Endothelial cell of umbilical vein (primary cell): Measurements from ENCODE around the gene RAP1GAP2. TPM values are rescaled to one million over a fixed set of nuclear protein-coding genes. Genes with fewer than 3 reads are reported as not detected.

Source experiments
- BruUV-seq: library from RNA; stranded (reverse); fragments of 400-500 nt; replicated peaks from 2 replicates; lab custom pipeline; 2021; lab: Mats Ljungman, UMichigan
- CTCF ChIA-PET: fragments of 300-600, 350-600 bp; sonication (Branson Sonifier 250); formaldehyde crosslinking; loops from one replicate; lab custom pipeline; 2021; ENCODE audit warnings: antibody characterized with exemption, inconsistent platforms; lab: Charles Lee
- POLR2A ChIA-PET: fragments of 300-600, 350-600 bp; sonication (Branson Sonifier 250); formaldehyde crosslinking; loops from one replicate; lab custom pipeline; 2021; ENCODE audit warnings: antibody characterized with exemption, inconsistent platforms; lab: Charles Lee
- DNase-seq: peaks from one replicate; pipeline ENCODE4 v3.0.0-alpha.2; 2011; ENCODE audit warnings: low read depth, low spot score
- FAIRE-seq: peaks from 2 replicates; lab custom pipeline; 2011; peaks lifted over from hg19 to GRCh38; lab: Jason Lieb, UNC
- H2AFZ ChIP-seq: 2 replicates; pipeline ENCODE4 v1.6.0; 2012; ENCODE audit warnings: low read depth, low read length, control low read depth, inconsistent platforms
- H3K27ac ChIP-seq: 2 replicates; pipeline ENCODE4 v1.5.1; 2011; ENCODE audit warnings: low read depth, mild to moderate bottlenecking, control low read depth, low read length, moderate library complexity; ENCODE audit not compliant: insufficient read depth
- H3K27me3 ChIP-seq, 2 experiments: 2 replicates each; pipeline versions ENCODE4 v1.6.0 to v1.6.1; 2011; ENCODE audit warnings: low read length in 2 of 2, mixed read lengths in 1 of 2; ENCODE audit not compliant: control insufficient read depth in 2 of 2, insufficient read depth in 2 of 2
- H3K36me3 ChIP-seq, 2 experiments: 2 replicates in 1 of 2; 3 replicates in 1 of 2; pipeline ENCODE4 v1.5.1; 2011; ENCODE audit warnings: low read length in 2 of 2, mild to moderate bottlenecking in 1 of 2, moderate library complexity in 1 of 2; ENCODE audit not compliant: control insufficient read depth in 2 of 2, insufficient read depth in 2 of 2; ENCODE audit errors: extremely low read depth in 1 of 2
- H3K4me1 ChIP-seq: 3 replicates; pipeline ENCODE4 v1.5.1; 2011; ENCODE audit warnings: mild to moderate bottlenecking, low read length; ENCODE audit not compliant: control insufficient read depth, insufficient read depth; ENCODE audit errors: extremely low read depth
- H3K4me2 ChIP-seq: 2 replicates; pipeline ENCODE4 v1.6.1; 2011; ENCODE audit warnings: low read length, control low read depth, mixed read lengths; ENCODE audit not compliant: insufficient read depth
- H3K4me3 ChIP-seq, 3 experiments: fragments of 200-600 bp in 1 of 3; sonication (generic), shearing (Covaris generic) in 1 of 3; replicated peaks in 1 of 3; 2 replicates each; pipeline ENCODE4 v1.5.1; 2011 to 2016; ENCODE audit warnings: control low read depth in 3 of 3, low read length in 3 of 3, mild to moderate bottlenecking in 2 of 3, inconsistent platforms in 1 of 3, low read depth in 1 of 3, moderate library complexity in 1 of 3; ENCODE audit not compliant: insufficient read depth in 1 of 3
- H3K79me2 ChIP-seq: 2 replicates; pipeline ENCODE4 v1.6.0; 2012; ENCODE audit warnings: low read length, inconsistent platforms; ENCODE audit not compliant: control insufficient read depth, insufficient read depth
- H3K9ac ChIP-seq: replicated peaks from 2 replicates; pipeline ENCODE3; 2011; ENCODE audit warnings: low read length, control low read depth; ENCODE audit not compliant: insufficient read depth; ENCODE audit errors: extremely low read depth
- H3K9me1 ChIP-seq: replicated peaks from 3 replicates; pipeline ENCODE4 v1.6.0; 2011; ENCODE audit warnings: mild to moderate bottlenecking, low read length; ENCODE audit not compliant: control insufficient read depth, insufficient read depth; ENCODE audit errors: extremely low read depth
- H3K9me3 ChIP-seq: replicated peaks from 2 replicates; pipeline ENCODE4 v1.5.1; 2012; ENCODE audit warnings: low read length, inconsistent platforms; ENCODE audit not compliant: control insufficient read depth, insufficient read depth
- H4K20me1 ChIP-seq: replicated peaks from 2 replicates; pipeline ENCODE3; 2011; ENCODE audit warnings: mild to moderate bottlenecking, low read length; ENCODE audit not compliant: control insufficient read depth, insufficient read depth; ENCODE audit errors: extremely low read depth
- EZH2 ChIP-seq: IDR thresholded peaks from 2 replicates; pipeline ENCODE4 v1.6.1; 2012; ENCODE audit warnings: borderline replicate concordance, low read depth, mild to moderate bottlenecking, moderate library complexity, low read length, inconsistent platforms; ENCODE audit not compliant: severe bottlenecking
- FOS ChIP-seq: IDR thresholded peaks from 2 replicates; pipeline ENCODE4 v1.6.1; 2011; ENCODE audit warnings: mild to moderate bottlenecking, low read length, moderate library complexity, borderline replicate concordance; ENCODE audit not compliant: insufficient read depth
- GATA2 ChIP-seq: IDR thresholded peaks from 2 replicates; pipeline ENCODE4 v1.7.0; 2011; ENCODE audit warnings: low read depth, mild to moderate bottlenecking, moderate library complexity, mixed read lengths, low read length; ENCODE audit not compliant: insufficient read length, insufficient read depth
- JUN ChIP-seq: IDR thresholded peaks from 2 replicates; pipeline ENCODE4 v1.6.1; 2011; ENCODE audit warnings: borderline replicate concordance, low read depth; ENCODE audit not compliant: insufficient read length, insufficient read depth
- MYC ChIP-seq: IDR thresholded peaks from one replicate; pipeline ENCODE4 v1.6.1; 2011; ENCODE audit warnings: mild to moderate bottlenecking, low read depth, low read length
- POLR2A ChIP-seq: IDR thresholded peaks from 2 replicates; pipeline ENCODE4 v1.6.1; 2012; ENCODE audit warnings: low read depth, mild to moderate bottlenecking, control low read depth, low read length
- POLR2AphosphoS5 ChIP-seq: IDR thresholded peaks from 2 replicates; pipeline ENCODE4 v1.6.1; 2012; ENCODE audit warnings: low read depth, mild to moderate bottlenecking, control low read depth, low read length, moderate library complexity; ENCODE audit not compliant: insufficient read depth
- dilution Hi-C: fragments of 300-500 bp; cut with MboI; formaldehyde crosslinking; loops from one replicate; pipeline ENCODE4 v1.15.0; 2019; ENCODE audit warnings: low sequenced_read_pairs; ENCODE audit not compliant: extremely low pct_ligation_motif_present
- intact Hi-C: fragments of 100-400 bp; cut with micrococcal nuclease; formaldehyde crosslinking; loops from one replicate; pipeline ENCODE4 v1.10.0; 2022
- polyA plus RNA-seq, 4 experiments: library from polyadenylated mRNA; depleted of rRNA in 3 of 4; stranded (reverse) in 3 of 4; unstranded in 1 of 4; fragments of >200 nt; gene quantifications; 2 replicates each; pipeline versions ENCODE4 v1.2.1 to v1.2.3, GENCODE V29; 2011 to 2012; ENCODE audit warnings: missing spikeins in 1 of 4
- total RNA-seq: library from RNA; stranded (reverse); gene quantifications from 2 replicates; pipeline ENCODE4 v1.2.3, GENCODE V29; 2021
- TF ChIP-seq, protein P1 (sequence below): IDR thresholded peaks from 2 replicates; pipeline ENCODE4 v1.6.1; 2011; ENCODE audit not compliant: insufficient read depth, insufficient read length
- TF ChIP-seq, protein P2 (sequence below), 2 donors: IDR thresholded peaks; 1 replicate in 1 of 2; 2 replicates in 1 of 2; pipeline ENCODE4 v1.5.1; 2011; ENCODE audit warnings: low read length in 2 of 2, mild to moderate bottlenecking in 2 of 2, moderate library complexity in 2 of 2, control low read depth in 1 of 2, inconsistent platforms in 1 of 2, low read depth in 1 of 2; ENCODE audit not compliant: insufficient read depth in 1 of 2; ENCODE audit errors: extremely low read depth in 1 of 2

The RAP1GAP2 gene
- total and polyA plus RNA-seq, 2 donors (not counting 3 experiments of a cell fraction or from before 2014, with no cell fraction given), result 1.4 to 3.6 TPM

DNA sequence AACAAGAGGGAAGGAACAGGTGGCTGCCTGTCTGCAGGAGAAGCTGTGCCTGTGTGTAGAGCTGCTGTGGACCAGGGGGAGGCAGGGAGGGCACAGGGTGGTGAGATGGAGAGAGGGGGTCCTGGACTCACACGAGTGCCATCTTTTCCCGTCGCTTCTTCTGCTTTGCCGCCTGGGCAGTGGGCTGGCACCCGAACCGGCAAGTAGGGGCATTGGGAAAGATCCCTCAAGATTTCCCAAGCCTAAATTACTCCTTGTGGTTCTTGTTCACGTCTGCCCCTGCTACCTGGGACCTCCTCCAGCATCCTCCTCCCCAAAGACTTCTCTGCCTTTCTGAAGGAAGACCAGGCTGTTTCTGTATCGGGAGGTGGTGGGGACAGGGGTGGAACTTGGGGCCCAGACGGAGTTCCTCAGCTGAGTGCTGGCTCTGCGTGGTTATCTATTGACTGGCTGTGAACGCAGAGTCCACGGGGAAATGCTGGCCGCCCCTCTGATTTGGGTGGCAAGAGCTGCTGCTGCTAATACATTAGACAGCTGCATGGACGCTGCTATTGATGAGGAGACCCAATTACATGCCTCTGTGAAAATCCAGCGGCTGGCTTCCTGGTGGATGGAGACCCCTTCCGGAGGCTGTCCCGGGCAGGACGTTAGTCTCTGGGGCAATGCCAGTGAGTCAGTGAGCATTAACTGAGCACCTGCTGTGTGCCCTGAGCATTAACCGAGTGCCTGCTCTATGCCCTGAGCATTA lies 152.7 kb downstream of the RAP1GAP2 start:
- Histone ChIP-seq H3K79me2 (no peaks in the 10 kb centered on the region), H3K36me3 (no peaks in the 10 kb centered on the region), H3K4me3 (no peak overlapping the region), H3K27me3 (peaks cover 2 to 4% of the 10 kb centered on the region in 2 experiments), H4K20me1 (no peaks in the 10 kb centered on the region), H3K4me2 (no peak overlapping the region), H3K9me3 (no peaks in the 10 kb centered on the region), H3K27ac (no peak overlapping the region), H3K4me1 (no peaks in the 10 kb centered on the region), H3K9me1 (no peaks in the 10 kb centered on the region), H2AFZ (no peak overlapping the region), H3K9ac (no peak overlapping the region)
- dilution Hi-C loops (no loop called here), intact Hi-C loops (no loop called here)
- DNase-seq, result no peak
- TF ChIP-seq FOS, result no peak
- TF ChIP-seq JUN, result no peak
- TF ChIP-seq, protein P1, sequence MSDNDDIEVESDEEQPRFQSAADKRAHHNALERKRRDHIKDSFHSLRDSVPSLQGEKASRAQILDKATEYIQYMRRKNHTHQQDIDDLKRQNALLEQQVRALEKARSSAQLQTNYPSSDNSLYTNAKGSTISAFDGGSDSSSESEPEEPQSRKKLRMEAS, result no peak
- TF ChIP-seq, protein P2, sequence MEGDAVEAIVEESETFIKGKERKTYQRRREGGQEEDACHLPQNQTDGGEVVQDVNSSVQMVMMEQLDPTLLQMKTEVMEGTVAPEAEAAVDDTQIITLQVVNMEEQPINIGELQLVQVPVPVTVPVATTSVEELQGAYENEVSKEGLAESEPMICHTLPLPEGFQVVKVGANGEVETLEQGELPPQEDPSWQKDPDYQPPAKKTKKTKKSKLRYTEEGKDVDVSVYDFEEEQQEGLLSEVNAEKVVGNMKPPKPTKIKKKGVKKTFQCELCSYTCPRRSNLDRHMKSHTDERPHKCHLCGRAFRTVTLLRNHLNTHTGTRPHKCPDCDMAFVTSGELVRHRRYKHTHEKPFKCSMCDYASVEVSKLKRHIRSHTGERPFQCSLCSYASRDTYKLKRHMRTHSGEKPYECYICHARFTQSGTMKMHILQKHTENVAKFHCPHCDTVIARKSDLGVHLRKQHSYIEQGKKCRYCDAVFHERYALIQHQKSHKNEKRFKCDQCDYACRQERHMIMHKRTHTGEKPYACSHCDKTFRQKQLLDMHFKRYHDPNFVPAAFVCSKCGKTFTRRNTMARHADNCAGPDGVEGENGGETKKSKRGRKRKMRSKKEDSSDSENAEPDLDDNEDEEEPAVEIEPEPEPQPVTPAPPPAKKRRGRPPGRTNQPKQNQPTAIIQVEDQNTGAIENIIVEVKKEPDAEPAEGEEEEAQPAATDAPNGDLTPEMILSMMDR (IDR thresholded peaks at IDR 0.05; ENCODE audit: extremely low read depth in 1 of 2, insufficient read depth in 1 of 2, low read depth in 1 of 2, low read length in 2 of 2), result no peak
- no peak for TF ChIP-seq POLR2A
- no peak for TF ChIP-seq EZH2
- no peak for TF ChIP-seq MYC
- no peak for TF ChIP-seq POLR2AphosphoS5
- TF ChIP-seq GATA2, result no peak
- no peak for FAIRE-seq
- BruUV-seq, result no TSS peak
- CTCF ChIA-PET, result no interaction called here
- POLR2A ChIA-PET, result no interaction called here
